ENCODE measurements around the gene HHLA2.
"Not testable (repeated sequence)": the region's sequence is repeated elsewhere in the genome, so short reads cannot be mapped to it uniquely, and the experiment has no call there.

HHLA2 gene, protein sequence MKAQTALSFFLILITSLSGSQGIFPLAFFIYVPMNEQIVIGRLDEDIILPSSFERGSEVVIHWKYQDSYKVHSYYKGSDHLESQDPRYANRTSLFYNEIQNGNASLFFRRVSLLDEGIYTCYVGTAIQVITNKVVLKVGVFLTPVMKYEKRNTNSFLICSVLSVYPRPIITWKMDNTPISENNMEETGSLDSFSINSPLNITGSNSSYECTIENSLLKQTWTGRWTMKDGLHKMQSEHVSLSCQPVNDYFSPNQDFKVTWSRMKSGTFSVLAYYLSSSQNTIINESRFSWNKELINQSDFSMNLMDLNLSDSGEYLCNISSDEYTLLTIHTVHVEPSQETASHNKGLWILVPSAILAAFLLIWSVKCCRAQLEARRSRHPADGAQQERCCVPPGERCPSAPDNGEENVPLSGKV

DNA sequence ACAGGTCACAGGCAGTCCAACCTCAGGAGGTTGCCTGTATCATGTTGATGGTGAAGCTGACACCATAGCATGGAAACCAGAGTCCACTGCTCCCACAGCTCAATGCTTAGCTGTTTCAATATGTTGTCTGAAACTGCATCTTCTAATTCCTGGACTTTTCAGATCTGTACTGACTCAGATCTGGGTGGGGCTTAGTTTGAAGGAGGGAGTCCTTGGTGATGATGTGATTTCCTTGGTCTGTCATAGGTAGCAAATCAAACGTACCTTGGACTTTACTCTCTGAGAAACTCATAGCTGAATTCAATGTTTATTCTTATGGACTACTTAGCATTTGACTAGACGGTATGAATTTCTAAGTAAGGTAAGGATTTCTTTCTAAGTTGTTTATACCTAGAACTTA lies at the start of gene HHLA2:
Gene HHLA2, plus strand, starts transcription at position 310 of the 400 bp plus-strand sequence. CDS start 55,266 bp downstream, outside the sequence.
- no peak for DNase-seq

GRCh38 chr3:108250626-108251025 lies 45.7 kb upstream of the HHLA2 start:
- DNase-seq, result no peak

DNA sequence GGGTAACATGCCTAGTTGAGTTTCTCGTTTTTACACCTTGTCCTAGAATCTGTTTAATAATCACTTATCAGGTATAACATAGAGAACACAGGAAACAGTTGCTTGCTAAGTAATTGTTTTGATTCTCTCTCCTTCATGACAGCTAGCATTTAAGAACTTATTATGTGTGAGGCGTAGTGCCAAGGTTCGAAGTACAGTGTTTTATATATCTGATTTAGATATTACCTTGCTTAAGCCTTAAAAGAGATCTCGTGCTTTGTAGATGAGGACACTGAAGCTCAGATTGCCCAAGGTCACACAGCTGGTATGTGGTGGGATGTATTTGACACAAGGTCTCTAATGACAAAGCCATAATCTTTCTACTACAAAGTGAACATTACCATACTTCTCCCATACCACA lies 45.1 kb upstream of the HHLA2 start:
- peak; percentile 29 for DNase-seq

DNA sequence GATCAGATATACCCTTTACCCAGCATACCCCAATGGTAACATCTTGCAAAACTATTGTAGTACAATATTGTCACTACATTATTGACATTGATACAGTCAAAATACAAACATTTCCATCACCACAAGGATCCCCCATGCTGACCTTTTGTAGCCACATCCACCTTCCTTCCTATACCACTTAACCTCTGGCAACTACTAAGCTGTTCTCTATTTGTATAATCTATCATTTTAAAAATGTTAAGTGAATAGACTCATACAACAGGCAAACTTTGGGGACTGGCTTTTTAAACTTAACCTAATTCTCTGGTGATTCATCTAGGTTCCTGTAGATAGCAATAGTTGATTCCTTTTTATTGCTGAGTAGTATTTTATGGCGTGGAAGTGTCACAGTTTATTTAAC lies 44.5 kb upstream of the HHLA2 start:
- no peak for DNase-seq

- DNase-seq, result no peak
Observed at GRCh38 chr3:108255131-108255530, 41.2 kb upstream of the HHLA2 start.

DNA sequence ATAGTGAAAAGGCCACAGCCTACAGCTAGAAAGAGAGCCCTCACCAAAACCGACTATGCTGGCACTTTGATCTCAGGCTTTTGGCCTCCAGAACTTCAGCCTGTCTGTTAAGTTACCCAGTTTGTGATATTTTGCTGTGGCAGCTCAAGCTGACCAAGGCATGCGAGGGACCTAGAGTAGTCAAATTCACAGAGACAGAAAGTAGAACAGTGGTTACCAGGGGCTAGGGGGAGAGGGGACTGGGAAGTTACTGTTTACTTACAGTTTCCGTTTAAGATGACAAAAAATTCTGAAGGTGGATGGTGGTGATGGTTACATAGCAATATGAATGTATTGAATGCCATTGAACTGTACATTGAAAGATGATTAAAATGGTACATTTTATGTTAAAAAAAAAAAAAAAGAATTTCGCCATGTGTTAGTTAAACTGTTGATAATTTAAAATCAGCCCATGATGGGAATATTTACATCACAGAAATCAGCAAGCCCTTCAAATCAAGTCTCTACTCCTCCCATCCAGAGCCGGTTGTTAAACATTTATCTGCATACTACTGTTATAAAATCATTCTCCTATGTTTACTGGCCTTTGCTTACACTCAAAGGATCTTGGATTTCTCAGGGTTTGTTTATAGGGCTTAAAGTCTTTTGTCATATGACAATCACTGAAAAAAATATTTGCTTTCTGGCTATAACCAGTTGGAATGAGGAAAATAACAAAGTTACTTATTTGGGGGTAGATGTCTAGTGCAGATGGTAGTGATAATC lies 31.6 kb upstream of the HHLA2 start:
- DNase-seq, result not testable (repeated sequence)

DNA sequence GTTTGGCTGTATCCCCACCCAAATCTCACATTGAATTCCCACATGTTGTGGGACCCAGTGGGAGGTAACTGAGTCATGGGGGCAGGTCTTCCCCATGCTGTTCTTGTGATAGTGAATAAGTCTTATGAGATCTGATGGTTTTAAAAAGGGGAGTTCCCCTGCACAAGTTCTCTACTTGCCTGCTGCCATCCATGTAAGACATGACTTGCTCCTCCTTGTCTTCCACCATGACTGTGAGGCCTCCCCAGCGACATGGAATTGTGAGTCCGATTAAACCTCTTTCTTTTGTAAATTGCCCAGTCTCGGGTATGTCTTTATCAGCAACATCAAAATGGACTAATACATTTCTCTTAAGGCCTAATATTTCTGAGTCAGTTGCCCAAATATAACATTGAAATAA lies 28.1 kb upstream of the HHLA2 start:
- not testable (repeated sequence) for DNase-seq

- no peak for DNase-seq
Observed at GRCh38 chr3:108271626-108272025, 24.7 kb upstream of the HHLA2 start.

- DNase-seq, result not testable (repeated sequence)
Observed at GRCh38 chr3:108279066-108279465, 17.3 kb upstream of the HHLA2 start.

DNA sequence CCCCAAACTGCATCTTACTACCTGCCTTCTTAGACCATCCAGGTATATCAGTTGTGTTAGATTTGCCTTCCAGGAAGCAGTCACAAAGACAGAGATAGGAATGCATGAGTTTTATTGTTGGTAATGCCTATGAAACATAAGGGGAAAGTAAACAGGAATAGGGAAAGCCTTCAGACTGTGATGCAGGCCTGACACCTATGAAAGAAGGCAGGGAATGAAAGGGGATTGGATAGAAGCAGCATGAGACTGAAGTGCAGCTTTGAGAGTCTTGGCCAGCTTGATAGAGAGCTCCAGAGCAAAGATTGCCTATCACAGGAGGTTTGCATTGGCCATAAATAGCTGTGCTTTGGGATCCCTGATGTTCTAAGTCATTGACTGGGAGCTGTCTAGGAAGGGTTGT lies 15.9 kb upstream of the HHLA2 start:
- DNase-seq, result no peak

DNA sequence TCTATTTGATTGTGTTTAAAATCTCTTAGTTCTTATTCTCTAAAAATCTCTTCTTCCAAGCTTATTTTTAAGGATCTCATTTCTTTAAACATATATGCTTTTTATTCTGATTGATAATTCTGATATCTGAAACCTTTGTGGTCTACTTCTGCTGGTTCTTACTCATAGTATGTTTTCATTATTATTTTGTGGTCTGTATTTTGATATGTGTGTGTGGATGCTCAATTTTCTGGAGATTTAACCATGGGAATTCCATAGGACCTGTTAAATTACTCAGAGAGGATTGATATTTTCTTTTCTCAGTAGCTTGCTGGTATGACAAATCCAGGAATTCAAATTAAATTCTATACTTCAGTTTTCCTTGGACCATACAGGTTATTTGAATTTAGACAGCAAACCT lies 14.7 kb upstream of the HHLA2 start:
- DNase-seq, result no peak

DNA sequence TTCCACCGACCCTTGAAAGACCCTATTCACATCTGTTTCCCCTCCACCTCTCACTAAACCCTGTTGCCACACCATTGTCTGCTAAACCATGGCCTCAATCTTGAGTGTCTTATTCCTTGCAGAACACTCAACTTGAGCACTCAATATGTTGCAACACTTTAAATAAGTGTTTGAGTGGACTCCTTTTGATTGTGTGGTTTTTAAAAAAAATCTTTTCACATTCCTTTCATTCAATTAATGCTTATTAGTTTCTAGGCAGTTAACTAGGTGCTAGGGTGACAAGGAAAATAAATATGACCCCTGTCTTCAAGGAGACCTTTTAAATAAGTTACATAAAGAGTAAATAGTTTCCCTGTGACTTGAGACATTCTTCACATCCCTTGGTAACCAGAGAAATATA lies 13.3 kb upstream of the HHLA2 start:
- DNase-seq, result no peak

DNA sequence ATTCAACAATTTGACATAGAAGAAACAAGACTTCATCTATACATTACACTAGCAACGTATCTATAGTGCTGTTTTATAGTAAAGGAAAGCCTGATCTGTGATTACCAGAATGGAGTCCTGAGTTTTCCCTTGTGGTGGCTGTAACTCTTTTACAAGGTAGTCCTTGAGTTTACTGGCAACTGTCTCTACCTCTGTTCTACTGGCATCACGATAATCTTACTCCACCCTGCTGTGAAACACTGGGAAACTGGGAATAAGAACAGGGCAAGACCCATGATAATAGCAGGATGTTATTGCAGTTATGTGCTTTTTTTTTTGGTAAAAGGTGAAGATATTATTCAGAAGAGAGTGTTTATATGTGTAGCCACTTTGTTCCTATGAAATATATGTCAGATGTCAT lies 12.4 kb upstream of the HHLA2 start:
- DNase-seq, result no peak

- DNase-seq, result no peak
Observed at GRCh38 chr3:108285176-108285575, 11.2 kb upstream of the HHLA2 start.

GRCh38 chr3:108287146-108287545 lies 9.2 kb upstream of the HHLA2 start:
- DNase-seq, result no peak

- DNase-seq, result not testable (repeated sequence)
Observed at GRCh38 chr3:108288193-108288592, 8.2 kb upstream of the HHLA2 start.

GRCh38 chr3:108289159-108289558 lies 7.2 kb upstream of the HHLA2 start:
- no peak for DNase-seq

GRCh38 chr3:108292450-108292849 lies 3.9 kb upstream of the HHLA2 start:
- DNase-seq, result no peak

DNA sequence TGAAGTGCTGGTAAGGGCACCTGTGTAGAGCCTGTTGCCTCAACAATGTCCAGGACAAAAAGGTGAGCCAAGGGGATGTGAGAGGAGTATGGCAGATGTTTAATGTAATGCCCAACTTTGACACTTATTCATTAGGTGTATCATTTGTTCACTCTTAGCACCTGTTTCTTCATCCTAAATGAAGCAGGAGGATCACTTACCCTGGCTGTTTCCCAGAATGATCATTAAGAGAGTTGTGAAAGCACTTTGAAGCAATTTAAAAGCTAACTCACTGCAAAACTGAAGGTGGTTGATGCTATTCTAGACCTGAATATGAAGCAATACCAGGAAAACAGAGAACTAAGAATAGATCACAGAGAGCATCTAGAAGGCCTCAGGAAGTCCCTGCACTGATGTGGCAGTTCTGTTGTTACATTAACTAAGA lies 3.4 kb upstream of the HHLA2 start:
- DNase-seq, result no peak

- DNase-seq, result no peak
Observed at GRCh38 chr3:108293858-108294257, 2.5 kb upstream of the HHLA2 start.

GRCh38 chr3:108295421-108296175 lies 750 bp upstream of the HHLA2 start:
- DNase-seq, result no peak

DNA sequence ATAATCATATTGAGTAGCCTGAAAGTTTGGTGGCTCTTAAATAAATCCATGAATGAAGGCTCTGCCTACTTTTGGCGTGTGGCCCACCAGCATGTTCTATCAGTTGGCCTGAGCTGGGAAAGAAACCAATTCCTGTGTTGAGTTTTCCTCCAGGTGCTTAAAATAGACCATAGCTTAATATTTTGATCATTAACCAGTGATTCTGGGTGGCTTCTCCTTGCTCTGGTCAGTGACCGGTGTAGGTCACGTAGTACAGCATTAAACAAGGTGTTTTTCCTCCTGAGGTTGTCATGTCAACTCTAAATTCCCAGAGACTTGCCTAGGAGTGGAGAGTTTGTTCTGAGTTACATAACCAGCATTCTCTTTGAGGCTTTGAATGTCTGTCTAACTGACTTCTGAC lies 1.3 kb downstream of the HHLA2 start:
- no peak for DNase-seq

GRCh38 chr3:108298056-108298455 lies 1.7 kb downstream of the HHLA2 start:
- no peak for DNase-seq

Data from NCI-H1436 (cell line).